Measurements from ENCODE around the gene DDI2.

GRCh38 chr1:15680561-15681348, 63.5 kb downstream of the DDI2 start:
- TF ChIP-seq CTCF (optimal IDR thresholded peaks at IDR 0.05 in 1 of 3, IDR thresholded peaks at IDR 0.05 in 1 of 3, conservative IDR thresholded peaks at IDR 0.05 in 1 of 3; ENCODE audit: extremely low read depth in 1 of 3, insufficient read depth in 2 of 3, low read length in 3 of 3): no peak
- TF ChIP-seq EZH2 (IDR thresholded peaks at IDR 0.05; ENCODE audit: low read length): no peak

All from keratinocyte (primary cell).